NCI-H69 (cell line): ENCODE measurements around the gene ASIC2.
A peak's percentile ranks its signal among the peaks of the same experiment; 100 is the strongest.
"Not testable (repeated sequence)": the region's sequence is repeated elsewhere in the genome, so short reads cannot be mapped to it uniquely, and the experiment has no call there.

Source experiments
- DNase-seq: peaks from one replicate; lab custom pipeline; 2025; lab: John Stamatoyannopoulos, UW

The ASIC2 gene

DNA sequence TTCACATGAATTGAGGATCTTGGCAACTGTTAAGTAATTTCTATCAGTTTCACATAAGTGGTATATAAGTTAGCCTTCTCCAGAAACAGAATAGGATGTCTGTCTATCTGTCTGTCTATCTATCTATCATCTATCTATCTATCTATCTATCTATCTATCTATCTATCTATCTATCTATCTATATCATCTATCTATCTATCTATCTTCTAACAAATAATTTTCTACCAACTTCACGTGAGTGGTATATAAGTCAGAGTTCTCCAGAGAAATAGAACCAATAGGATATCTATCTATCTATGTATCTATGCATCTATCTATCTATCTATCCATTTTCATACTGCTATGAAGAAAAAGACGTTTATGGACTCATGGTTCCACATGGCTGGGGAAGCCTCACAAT is 312.9 kb downstream of the ASIC2 start:
- DNase-seq, result no peak

DNA sequence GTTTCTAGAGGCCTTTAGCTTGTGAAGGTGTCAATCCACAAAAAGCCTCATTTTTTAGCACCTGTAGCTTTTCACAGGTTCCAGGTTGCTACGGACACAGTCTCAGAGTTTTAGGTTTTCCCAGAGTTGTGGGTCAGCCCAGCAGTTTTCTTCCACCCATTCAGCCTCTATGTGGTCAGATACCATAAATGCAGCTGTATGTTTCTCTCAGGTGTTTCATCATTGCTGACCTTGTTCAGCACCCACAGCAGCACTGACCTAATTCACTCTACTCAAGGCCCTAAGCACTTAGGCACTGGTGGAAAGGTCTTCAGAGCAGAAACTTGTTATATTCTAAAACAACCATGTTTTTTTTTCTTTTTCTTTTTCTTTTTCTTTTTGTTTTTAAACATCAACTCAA is 316.5 kb downstream of the ASIC2 start:
- no peak for DNase-seq

DNA sequence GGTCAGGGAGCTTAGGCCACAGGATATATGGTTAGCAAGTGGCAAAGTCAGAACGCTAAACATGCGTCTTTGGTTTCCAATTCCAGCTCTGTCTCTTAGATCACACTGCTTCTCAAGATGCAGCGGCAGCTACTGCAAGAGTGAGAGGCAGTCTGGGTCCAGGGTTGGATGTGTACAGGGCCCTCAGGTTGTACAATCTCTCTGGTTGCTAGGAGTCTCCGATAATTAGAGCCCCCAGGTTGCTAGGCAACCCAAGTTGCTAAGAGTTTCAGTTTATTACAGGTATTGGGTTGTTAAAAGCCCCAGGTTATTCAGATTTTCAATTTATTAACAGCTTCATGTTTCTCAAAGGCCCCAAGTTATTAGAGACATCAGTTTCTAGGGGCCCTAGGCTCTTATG is 317.0 kb downstream of the ASIC2 start:
- peak; percentile 3 for DNase-seq

- no peak for DNase-seq
These were observed 321.9 kb downstream of the ASIC2 start for GRCh38 chr17:32971171-32971570.

- no peak for DNase-seq
These were observed 322.8 kb downstream of the ASIC2 start for GRCh38 chr17:32970281-32970680.

- DNase-seq, result not testable (repeated sequence)
These were observed 323.9 kb downstream of the ASIC2 start for GRCh38 chr17:32969231-32969630.

DNA sequence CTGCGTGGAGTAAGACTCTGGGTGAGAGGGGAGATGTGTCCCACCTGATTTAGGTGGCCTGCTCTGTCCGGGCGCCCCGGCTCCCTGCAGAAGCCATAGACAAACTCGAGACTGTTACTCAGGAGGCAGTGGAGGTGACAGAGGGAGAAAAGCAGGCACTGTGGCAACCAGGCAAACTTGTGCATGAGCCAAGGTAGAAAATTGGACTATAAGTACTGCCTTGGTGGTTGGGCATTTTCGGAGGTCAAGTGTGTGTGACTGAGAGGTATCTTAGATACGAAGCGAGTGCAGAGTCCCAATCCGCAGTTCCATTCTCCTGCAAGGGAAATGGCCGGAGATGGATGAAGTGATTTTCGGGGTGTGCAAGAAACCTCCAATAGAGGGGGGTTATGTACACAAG is 328.6 kb downstream of the ASIC2 start:
- no peak for DNase-seq
